Osteoblast (primary cell): ENCODE data around the gene NEGR1. TPM values are rescaled to one million over a fixed set of nuclear protein-coding genes. Genes with fewer than 3 reads are reported as not detected.

Experiments
- DNase-seq: peaks from one replicate; pipeline ENCODE4 v3.0.0; 2011; ENCODE audit warnings: low spot score, mixed read lengths; ENCODE audit not compliant: insufficient read length; ENCODE audit errors: missing footprints
- H2AFZ ChIP-seq: 2 replicates; pipeline ENCODE4 v1.6.0; 2011; ENCODE audit warnings: mild to moderate bottlenecking, low read length
- H3K27ac ChIP-seq: 2 replicates; pipeline ENCODE4 v1.5.1; 2011; ENCODE audit warnings: mild to moderate bottlenecking, low read depth, low read length, moderate library complexity
- H3K27me3 ChIP-seq: 2 replicates; pipeline ENCODE4 v1.6.0; 2012; ENCODE audit warnings: mild to moderate bottlenecking, control low read depth, inconsistent platforms, low read length, moderate library complexity; ENCODE audit not compliant: insufficient read depth
- H3K36me3 ChIP-seq: 2 replicates; pipeline ENCODE4 v1.5.1; 2011; ENCODE audit warnings: mild to moderate bottlenecking, low read length, control low read depth, moderate library complexity; ENCODE audit not compliant: insufficient read depth
- H3K4me1 ChIP-seq: 2 replicates; pipeline ENCODE4 v1.5.1; 2011; ENCODE audit warnings: mild to moderate bottlenecking, low read length, control low read depth, moderate library complexity; ENCODE audit not compliant: insufficient read depth
- H3K4me2 ChIP-seq: 2 replicates; pipeline ENCODE4 v1.6.0; 2011; ENCODE audit warnings: mild to moderate bottlenecking, low read length; ENCODE audit not compliant: insufficient read depth
- H3K4me3 ChIP-seq: fragments of 200-600 bp; sonication (generic); 3 replicates; pipeline ENCODE4 v1.5.1; 2012; ENCODE audit warnings: mild to moderate bottlenecking, low read length, inconsistent platforms; ENCODE audit not compliant: insufficient read depth
- H3K79me2 ChIP-seq: 2 replicates; pipeline ENCODE4 v1.6.0; 2012; ENCODE audit warnings: mild to moderate bottlenecking, low read length, control low read depth, inconsistent platforms; ENCODE audit not compliant: insufficient read depth
- H3K9me3 ChIP-seq: 2 replicates; pipeline ENCODE4 v1.5.1; 2011; ENCODE audit warnings: low read depth, low read length, control low read depth
- H4K20me1 ChIP-seq: 2 replicates; pipeline ENCODE4 v1.6.0; 2012; ENCODE audit warnings: mild to moderate bottlenecking, low read length, control low read depth; ENCODE audit not compliant: insufficient read depth
- CTCF ChIP-seq: IDR thresholded peaks from 2 replicates; pipeline ENCODE4 v1.5.1; 2011; ENCODE audit warnings: mild to moderate bottlenecking, low read depth, low read length, moderate library complexity; ENCODE audit errors: extremely low read depth
- total RNA-seq: library from RNA; depleted of rRNA; stranded (reverse); fragments of >200 nt; gene quantifications from 2 replicates; pipeline ENCODE4 v1.2.3, GENCODE V29; 2012

The NEGR1 gene
- total RNA-seq, 1 donor: 18.1 TPM

GRCh38 chr1:71850515-71850914, 431.8 kb downstream of the NEGR1 start:
- Histone ChIP-seq H3K27me3 (no peaks in the 10 kb centered on the region), H4K20me1 (no peaks in the 10 kb centered on the region), H3K27ac (no peak overlapping the region), H3K4me1 (no peaks in the 10 kb centered on the region), H2AFZ (no peak overlapping the region), H3K9me3 (no peaks in the 10 kb centered on the region), H3K4me2 (no peak overlapping the region), H3K36me3 (no peaks in the 10 kb centered on the region), H3K79me2 (no peaks in the 10 kb centered on the region), H3K4me3 (no peak overlapping the region)
- no peak for TF ChIP-seq CTCF
- no peak for DNase-seq

DNA sequence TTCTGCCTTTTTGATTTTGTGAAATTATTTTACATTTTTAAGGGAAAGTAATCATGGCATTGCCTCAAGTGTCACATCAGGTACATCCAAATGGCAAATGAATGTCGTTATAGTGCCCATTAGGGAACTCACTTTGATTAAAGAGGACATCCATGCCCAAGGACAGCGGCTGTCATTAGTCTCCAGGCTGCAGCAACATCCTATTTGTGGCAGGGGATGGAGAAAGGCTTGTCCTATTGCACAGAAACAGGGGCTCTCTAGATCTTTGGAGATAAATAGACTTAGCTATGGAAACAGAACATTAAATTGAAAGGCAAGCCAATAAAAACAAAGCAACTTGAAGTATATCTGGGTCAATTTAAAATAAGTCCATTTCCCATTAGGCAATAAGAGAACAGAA, 439.3 kb downstream of the NEGR1 start:
- no peak overlapping the region for H3K4me3 ChIP-seq
- H4K20me1 ChIP-seq: no peaks in the 10 kb centered on the region
- no peak for TF ChIP-seq CTCF
- H3K9me3 ChIP-seq: no peaks in the 10 kb centered on the region
- H3K4me1 ChIP-seq: no peaks in the 10 kb centered on the region
- no peak for DNase-seq
- no peak overlapping the region for H2AFZ ChIP-seq
- no peak overlapping the region for H3K27ac ChIP-seq
- H3K27me3 ChIP-seq: no peaks in the 10 kb centered on the region
- H3K4me2 ChIP-seq: no peak overlapping the region
- no peaks in the 10 kb centered on the region for H3K36me3 ChIP-seq
- no peaks in the 10 kb centered on the region for H3K79me2 ChIP-seq

DNA sequence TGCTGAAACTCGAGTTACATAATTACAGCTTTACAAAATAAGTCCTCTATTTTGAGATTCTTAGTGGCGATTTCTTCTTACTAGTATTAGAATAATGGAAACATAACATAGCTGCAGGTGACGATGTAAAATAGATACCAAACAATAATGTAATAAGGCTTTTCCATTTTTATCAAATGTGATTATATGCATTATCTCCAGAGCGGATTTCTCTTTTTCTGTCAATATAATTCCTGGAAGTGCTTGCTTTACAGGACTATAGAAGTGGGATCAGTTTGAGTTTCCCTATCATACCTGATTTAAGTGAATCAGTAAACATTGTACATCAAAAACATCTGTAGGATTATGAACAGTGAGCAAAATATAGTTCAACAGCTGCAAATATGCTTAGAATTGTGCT, 442.5 kb downstream of the NEGR1 start:
- Histone ChIP-seq H3K36me3 (no peaks in the 10 kb centered on the region), H3K4me1 (no peaks in the 10 kb centered on the region), H3K4me2 (no peak overlapping the region), H3K9me3 (no peaks in the 10 kb centered on the region), H3K4me3 (no peak overlapping the region), H2AFZ (no peak overlapping the region), H3K27ac (no peak overlapping the region), H3K79me2 (no peaks in the 10 kb centered on the region), H3K27me3 (no peaks in the 10 kb centered on the region), H4K20me1 (no peaks in the 10 kb centered on the region)
- no peak for DNase-seq
- TF ChIP-seq CTCF: no peak

DNA sequence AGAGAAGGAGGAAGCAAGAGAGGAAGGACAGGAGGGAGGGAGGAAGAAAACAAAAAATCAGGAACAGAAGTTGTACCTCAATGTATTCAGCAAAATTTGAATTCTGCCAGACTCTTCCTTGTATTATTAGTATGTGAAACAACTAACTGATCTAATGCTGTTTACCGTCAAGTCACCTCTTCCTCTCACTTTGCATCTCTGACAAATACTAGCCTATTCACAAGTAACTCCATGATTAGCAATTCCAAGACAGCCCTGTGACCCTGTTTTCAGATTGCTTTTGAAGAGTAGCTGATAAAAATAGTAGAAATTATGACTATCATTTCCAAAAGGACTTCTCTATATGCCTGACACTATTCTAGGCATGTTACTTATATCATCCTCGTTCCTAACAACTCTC, 445.4 kb downstream of the NEGR1 start:
- Histone ChIP-seq H3K27me3 (no peaks in the 10 kb centered on the region), H3K4me1 (no peaks in the 10 kb centered on the region), H3K79me2 (no peaks in the 10 kb centered on the region), H3K4me3 (no peak overlapping the region), H2AFZ (no peak overlapping the region), H4K20me1 (peaks cover 2% of the 10 kb centered on the region), H3K9me3 (no peaks in the 10 kb centered on the region), H3K36me3 (no peaks in the 10 kb centered on the region), H3K4me2 (no peak overlapping the region), H3K27ac (no peak overlapping the region)
- DNase-seq: no peak
- no peak for TF ChIP-seq CTCF
